HG03064 (cell line): ENCODE data around the gene GPN3.
"Not testable (repeated sequence)": the region's sequence is repeated elsewhere in the genome, so short reads cannot be mapped to it uniquely, and the experiment has no call there.

ENCODE experiments used
- ATAC-seq: cut with Tn5 transposase; IDR thresholded peaks from one replicate; pipeline ENCODE4 v1.9.1; 2021; ENCODE audit warnings: low read depth; ENCODE audit not compliant: unreplicated experiment

The GPN3 gene

GRCh38 chr12:110468214-110469048 lies at the start of gene GPN3, which contains the start of gene FAM216A:
GPN3 (minus strand) TSS chr12:110468257; CDS start chr12:110468203, 54 bp downstream.
FAM216A (plus strand) TSS chr12:110468845; CDS start chr12:110468876, 31 bp downstream.
- peak; percentile 62 for ATAC-seq

- no peak for ATAC-seq
Observed at GRCh38 chr12:110516995-110517394, 48.9 kb upstream of the GPN3 start.

- no peak for ATAC-seq
Observed at GRCh38 chr12:110514363-110514762, 46.3 kb upstream of the GPN3 start.

- no peak for ATAC-seq
Observed at GRCh38 chr12:110513842-110514241, 45.8 kb upstream of the GPN3 start.

GRCh38 chr12:110508071-110508586 lies 40.1 kb upstream of the GPN3 start:
- ATAC-seq: no peak

- no peak for ATAC-seq
Observed at GRCh38 chr12:110505332-110505731, 37.3 kb upstream of the GPN3 start.

GRCh38 chr12:110503432-110503831 lies 35.4 kb upstream of the GPN3 start:
- ATAC-seq: no peak

GRCh38 chr12:110501752-110502738 lies 34.0 kb upstream of the GPN3 start, which contains the start of the genes RAD9B and VPS29:
RAD9B (plus strand) TSS chr12:110502331; CDS start chr12:110502338, 7 bp downstream.
VPS29 (minus strand) TSS chr12:110502111; CDS start chr12:110502051, 60 bp downstream.
- ATAC-seq: peak; percentile 91

- ATAC-seq: peak; percentile 9
Observed at GRCh38 chr12:110501399-110501751, 33.3 kb upstream of the GPN3 start.

GRCh38 chr12:110498984-110499706 lies 31.1 kb upstream of the GPN3 start:
- ATAC-seq: no peak

- ATAC-seq: no peak
Observed at GRCh38 chr12:110475426-110475825, 7.4 kb upstream of the GPN3 start.

GRCh38 chr12:110467847-110468213 lies 227 bp downstream of the GPN3 start:
- ATAC-seq: no peak

GRCh38 chr12:110466791-110467190 lies 1.3 kb downstream of the GPN3 start:
- no peak for ATAC-seq

GRCh38 chr12:110465765-110466164 lies 2.3 kb downstream of the GPN3 start:
- ATAC-seq: not testable (repeated sequence)

- no peak for ATAC-seq
Observed at GRCh38 chr12:110465024-110465423, 3.0 kb downstream of the GPN3 start.

- ATAC-seq: not testable (repeated sequence)
Observed at GRCh38 chr12:110461189-110461588, 6.9 kb downstream of the GPN3 start.

- no peak for ATAC-seq
Observed at GRCh38 chr12:110458756-110459155, 9.3 kb downstream of the GPN3 start.

- no peak for ATAC-seq
Observed at GRCh38 chr12:110453569-110454296, 14.3 kb downstream of the GPN3 start.

GRCh38 chr12:110451263-110451662 lies 16.8 kb downstream of the GPN3 start:
- ATAC-seq: no peak
